NCI-H2107 (cell line): ENCODE results near the gene POLR3C.
"Not testable (repeated sequence)": the region's sequence is repeated elsewhere in the genome, so short reads cannot be mapped to it uniquely, and the experiment has no call there.

Experiments used
- DNase-seq: peaks from one replicate; lab custom pipeline; 2025; lab: John Stamatoyannopoulos, UW

The POLR3C gene

GRCh38 chr1:145823565-145824498 lies at the start of gene POLR3C, which contains the start of gene RNF115:
TSS of gene POLR3C (plus strand) at chr1:145824200. CDS start at chr1:145825777, 1,577 bp downstream.
TSS of gene RNF115 (minus strand) at chr1:145824095. CDS start at chr1:145823873, 222 bp downstream.
- DNase-seq, result peak; percentile 89

- no peak for DNase-seq
Observed at GRCh38 chr1:145777357-145778145, 46.4 kb upstream of the POLR3C start.

- no peak for DNase-seq
Observed at GRCh38 chr1:145778146-145778540, 45.9 kb upstream of the POLR3C start.

GRCh38 chr1:145782272-145783099 lies 41.5 kb upstream of the POLR3C start:
- no peak for DNase-seq

GRCh38 chr1:145784409-145784808 lies 39.6 kb upstream of the POLR3C start:
- DNase-seq, result no peak

GRCh38 chr1:145785547-145785946 lies 38.5 kb upstream of the POLR3C start:
- no peak for DNase-seq

- no peak for DNase-seq
Observed at GRCh38 chr1:145786271-145786670, 37.7 kb upstream of the POLR3C start.

GRCh38 chr1:145788580-145788979 lies 35.4 kb upstream of the POLR3C start:
- no peak for DNase-seq

- not testable (repeated sequence) for DNase-seq
Observed at GRCh38 chr1:145791860-145792259, 32.1 kb upstream of the POLR3C start.

- DNase-seq, result no peak
Observed at GRCh38 chr1:145792484-145792883, 31.5 kb upstream of the POLR3C start.

- DNase-seq, result no peak
Observed at GRCh38 chr1:145795257-145795881, 28.6 kb upstream of the POLR3C start.

- DNase-seq, result no peak
Observed at GRCh38 chr1:145796753-145797152, 27.2 kb upstream of the POLR3C start.

- DNase-seq, result no peak
Observed at GRCh38 chr1:145799806-145800205, 24.2 kb upstream of the POLR3C start.

- DNase-seq, result no peak
Observed at GRCh38 chr1:145804235-145805045, 19.6 kb upstream of the POLR3C start.

- no peak for DNase-seq
Observed at GRCh38 chr1:145805057-145805456, 18.9 kb upstream of the POLR3C start.

GRCh38 chr1:145806408-145806807 lies 17.6 kb upstream of the POLR3C start:
- DNase-seq, result no peak

GRCh38 chr1:145806844-145807243 lies 17.2 kb upstream of the POLR3C start:
- DNase-seq, result no peak

GRCh38 chr1:145812977-145813810 lies 10.8 kb upstream of the POLR3C start:
- DNase-seq, result not testable (repeated sequence)

GRCh38 chr1:145818095-145818494 lies 5.9 kb upstream of the POLR3C start:
- DNase-seq, result not testable (repeated sequence)
